HFF-Myc (cell line): ENCODE results near the gene MUSK.
A peak's percentile ranks its signal among the peaks of the same experiment; 100 is the strongest.

ENCODE experiments used
- DNase-seq: peaks from one replicate; pipeline ENCODE4 v3.0.0-alpha.2; 2011; ENCODE audit warnings: low read depth; ENCODE audit errors: extremely low read depth
- H3K4me3 ChIP-seq: replicated peaks from 2 replicates; pipeline ENCODE4 v1.5.1; 2011; ENCODE audit warnings: low read depth, mild to moderate bottlenecking, control low read depth, low read length
- TF ChIP-seq, protein P1 (sequence below): IDR thresholded peaks from 2 replicates; pipeline ENCODE4 v1.5.1; 2012; ENCODE audit warnings: mild to moderate bottlenecking, low read depth, low read length, control low read depth; ENCODE audit errors: missing control alignments

Gene MUSK

DNA sequence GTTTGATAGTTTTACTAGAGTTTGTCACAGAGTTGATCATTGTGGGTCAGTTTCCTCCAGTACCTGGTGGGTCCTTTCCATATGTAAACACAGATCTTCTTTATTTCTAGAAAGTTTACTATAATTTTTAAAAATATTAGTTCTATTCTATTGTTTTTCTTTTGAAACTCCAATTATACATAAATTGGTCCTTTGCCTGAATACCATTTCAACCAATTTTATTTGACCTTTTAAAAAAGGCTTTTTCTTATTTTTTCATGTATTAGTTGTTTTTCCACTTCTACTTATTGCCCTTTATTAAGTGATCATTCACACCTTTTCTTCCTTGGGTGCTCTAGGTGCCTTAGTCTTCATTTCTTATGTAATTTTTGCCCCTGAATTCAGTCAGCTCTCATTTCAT is 33.0 kb upstream of the MUSK start:
- no peak overlapping the region for H3K4me3 ChIP-seq
- TF ChIP-seq, protein P1, sequence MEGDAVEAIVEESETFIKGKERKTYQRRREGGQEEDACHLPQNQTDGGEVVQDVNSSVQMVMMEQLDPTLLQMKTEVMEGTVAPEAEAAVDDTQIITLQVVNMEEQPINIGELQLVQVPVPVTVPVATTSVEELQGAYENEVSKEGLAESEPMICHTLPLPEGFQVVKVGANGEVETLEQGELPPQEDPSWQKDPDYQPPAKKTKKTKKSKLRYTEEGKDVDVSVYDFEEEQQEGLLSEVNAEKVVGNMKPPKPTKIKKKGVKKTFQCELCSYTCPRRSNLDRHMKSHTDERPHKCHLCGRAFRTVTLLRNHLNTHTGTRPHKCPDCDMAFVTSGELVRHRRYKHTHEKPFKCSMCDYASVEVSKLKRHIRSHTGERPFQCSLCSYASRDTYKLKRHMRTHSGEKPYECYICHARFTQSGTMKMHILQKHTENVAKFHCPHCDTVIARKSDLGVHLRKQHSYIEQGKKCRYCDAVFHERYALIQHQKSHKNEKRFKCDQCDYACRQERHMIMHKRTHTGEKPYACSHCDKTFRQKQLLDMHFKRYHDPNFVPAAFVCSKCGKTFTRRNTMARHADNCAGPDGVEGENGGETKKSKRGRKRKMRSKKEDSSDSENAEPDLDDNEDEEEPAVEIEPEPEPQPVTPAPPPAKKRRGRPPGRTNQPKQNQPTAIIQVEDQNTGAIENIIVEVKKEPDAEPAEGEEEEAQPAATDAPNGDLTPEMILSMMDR = no peak
- no peak for DNase-seq

DNA sequence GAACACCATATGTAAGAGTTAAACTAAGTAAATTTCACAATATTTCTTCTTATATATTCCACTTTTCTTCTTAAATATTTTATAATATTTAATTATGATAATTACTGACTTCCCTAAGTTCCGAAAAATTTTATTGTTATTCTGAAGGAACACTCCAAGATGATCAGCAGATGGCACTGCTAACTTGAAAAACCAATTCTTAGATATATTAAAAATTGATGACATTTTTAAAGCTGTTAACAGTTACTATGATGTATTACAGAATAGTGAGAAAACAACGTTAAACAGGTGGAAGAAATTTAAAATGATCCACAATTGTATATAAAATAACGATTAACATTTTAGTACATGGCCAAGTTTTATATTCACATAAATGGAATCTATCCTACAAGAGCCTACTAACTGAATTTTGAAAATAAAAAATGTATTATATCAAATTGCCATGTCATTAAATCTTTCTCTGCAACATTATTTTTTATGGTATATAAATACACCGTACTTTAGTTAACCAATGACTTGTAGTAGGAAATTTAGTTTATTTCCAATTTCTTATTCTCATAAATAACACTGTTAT is 30.1 kb upstream of the MUSK start:
- H3K4me3 ChIP-seq = no peak overlapping the region
- TF ChIP-seq, protein P1 = peak; percentile 18
- no peak for DNase-seq

DNA sequence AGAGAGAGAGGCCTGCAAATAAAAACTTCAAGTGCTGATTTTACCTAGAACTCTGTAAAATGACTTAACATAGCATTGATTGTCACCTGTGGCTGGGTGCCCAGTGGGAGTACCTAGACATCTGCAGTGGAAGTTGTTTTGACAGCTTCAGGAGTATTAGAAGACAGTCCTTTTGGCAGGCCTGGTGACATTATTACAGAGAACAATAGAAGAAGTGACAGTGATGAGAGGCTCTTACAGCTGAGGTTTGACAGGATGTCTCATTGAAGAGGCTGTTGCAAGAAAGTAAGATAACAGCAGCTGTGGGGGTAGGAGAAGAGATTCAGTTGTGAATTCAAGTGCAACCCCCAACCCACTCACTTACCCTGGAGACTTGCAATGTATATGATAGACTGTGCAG is 27.9 kb upstream of the MUSK start:
- TF ChIP-seq, protein P1 = no peak
- no peak overlapping the region for H3K4me3 ChIP-seq
- DNase-seq = no peak

DNA sequence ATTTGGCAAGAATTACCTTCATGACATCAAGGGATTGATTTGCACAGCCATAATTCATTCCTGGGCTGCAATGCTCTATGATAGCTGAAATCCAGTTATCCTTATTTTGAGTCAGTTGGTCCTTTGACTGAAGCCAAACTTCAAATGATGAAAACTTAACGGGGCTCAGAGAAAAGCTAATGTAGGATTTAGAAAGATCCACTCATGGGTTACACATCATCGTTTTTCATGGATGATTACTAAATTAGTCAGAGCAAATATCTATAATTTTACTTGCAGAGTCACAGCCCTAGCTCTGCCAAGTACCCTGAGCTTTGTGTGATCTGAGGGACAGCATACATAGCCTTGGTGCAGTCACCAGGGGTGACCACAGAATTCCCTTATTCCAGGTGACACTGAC is 27.3 kb upstream of the MUSK start:
- DNase-seq = no peak
- H3K4me3 ChIP-seq = no peak overlapping the region
- TF ChIP-seq, protein P1 = no peak

DNA sequence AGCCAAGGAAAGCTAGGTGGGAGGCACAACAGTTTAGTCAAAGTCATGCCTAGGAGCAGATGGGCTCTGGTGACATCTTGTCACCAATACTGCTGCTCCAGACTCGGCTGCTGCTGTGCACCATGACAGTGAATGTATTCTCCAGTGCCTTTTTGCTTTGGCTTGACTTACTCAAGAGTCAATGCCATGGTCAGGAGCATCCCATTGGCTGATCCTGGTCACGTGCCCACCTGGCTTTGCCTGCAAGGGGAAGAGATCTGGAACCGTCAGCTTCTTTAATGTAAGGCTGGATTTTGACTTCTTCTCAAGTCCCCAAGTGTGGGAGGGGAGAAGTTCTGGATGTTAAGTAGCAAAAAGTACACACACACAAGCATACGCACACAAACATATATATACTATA is 19.9 kb upstream of the MUSK start:
- TF ChIP-seq, protein P1 = no peak
- no peak overlapping the region for H3K4me3 ChIP-seq
- no peak for DNase-seq

DNA sequence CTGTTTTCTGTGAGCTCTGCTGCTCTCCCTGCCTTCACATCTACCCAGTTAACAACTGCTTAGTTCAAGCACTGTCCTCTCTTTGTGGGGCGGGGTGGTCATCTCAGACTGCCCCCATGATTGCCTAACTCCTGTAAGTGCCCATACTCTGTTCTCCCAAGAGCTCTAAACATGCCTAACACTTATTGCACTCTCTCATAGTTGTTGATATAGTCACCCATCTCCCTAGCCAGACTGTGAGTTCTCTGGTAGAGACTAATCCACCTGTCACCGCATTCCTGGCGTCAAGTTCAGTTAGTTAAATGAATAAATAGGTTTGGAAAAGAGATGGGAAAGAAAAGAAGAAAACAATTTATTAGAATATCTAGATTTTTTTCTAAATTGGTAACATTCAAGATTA is 18.3 kb upstream of the MUSK start:
- DNase-seq = no peak

More for the DNA sequence above, 18.3 kb upstream of the MUSK start:
- H3K4me3 ChIP-seq = no peak overlapping the region
- TF ChIP-seq, protein P1 = no peak
